IMR-90 (cell line): ENCODE data around the gene SEC24B. TPM values are rescaled to one million over a fixed set of nuclear protein-coding genes. Genes with fewer than 3 reads are reported as not detected.

Source experiments
- ATAC-seq: fragments of 200-7000 bp; cut with Tn5 transposase; 2 replicates; pipeline ENCODE4 v1.9.1; 2020; ENCODE audit warnings: low read depth, mild to moderate bottlenecking, moderate library complexity
- BruUV-seq: library from RNA; stranded (reverse); fragments of 400-500 nt; replicated peaks from 2 replicates; lab custom pipeline; 2021; lab: Mats Ljungman, UMichigan
- CTCF ChIA-PET: fragments of 300-600 bp; formaldehyde crosslinking; extraction: SDS; loops from one replicate; lab custom pipeline; 2021; ENCODE audit warnings: antibody characterized with exemption; lab: Yijun Ruan, JAX
- POLR2A ChIA-PET: fragments of 300-600 bp; sonication (Branson Sonifier 250); formaldehyde crosslinking; loops from one replicate; lab custom pipeline; 2022; ENCODE audit warnings: antibody characterized with exemption; ENCODE audit not compliant: unreplicated experiment; lab: Charles Lee
- DNase-seq: peaks from one replicate; pipeline ENCODE4 v3.0.0; 2013
- H2AFZ ChIP-seq: replicated peaks from 2 replicates; pipeline ENCODE3; 2013; ENCODE audit warnings: low read length, mild to moderate bottlenecking; ENCODE audit not compliant: poor library complexity
- H2AK5ac ChIP-seq: 2 replicates; pipeline ENCODE4 v1.6.1; 2013; ENCODE audit warnings: low read depth, low read length, inconsistent platforms
- H2AK9ac ChIP-seq: replicated peaks from 2 replicates; pipeline ENCODE3; 2013; ENCODE audit warnings: mild to moderate bottlenecking, low read depth, low read length, moderate library complexity; ENCODE audit not compliant: poor library complexity
- H2BK120ac ChIP-seq: 2 replicates; pipeline ENCODE4 v1.6.1; 2013; ENCODE audit warnings: low read depth, low read length, inconsistent platforms
- H2BK15ac ChIP-seq: 3 replicates; pipeline ENCODE4 v1.6.1; 2013; ENCODE audit warnings: low read depth, low read length, inconsistent platforms
- H2BK20ac ChIP-seq: 2 replicates; pipeline ENCODE4 v1.6.1; 2013; ENCODE audit warnings: low read depth, mild to moderate bottlenecking, inconsistent platforms, low read length, moderate library complexity
- H2BK5ac ChIP-seq: 2 replicates; pipeline ENCODE4 v1.6.1; 2013; ENCODE audit warnings: mild to moderate bottlenecking, low read depth, low read length, inconsistent platforms; ENCODE audit not compliant: poor library complexity, severe bottlenecking
- H3K14ac ChIP-seq: replicated peaks from 2 replicates; pipeline ENCODE4 v1.6.1; 2013; ENCODE audit warnings: low read depth, low read length, inconsistent platforms
- H3K18ac ChIP-seq: 2 replicates; pipeline ENCODE4 v1.6.1; 2013; ENCODE audit warnings: low read depth, low read length, control low read depth
- H3K23ac ChIP-seq: 2 replicates; pipeline ENCODE4 v1.6.1; 2013; ENCODE audit warnings: low read depth, low read length, inconsistent platforms
- H3K27ac ChIP-seq: 2 replicates; pipeline ENCODE4 v1.5.1; 2013; ENCODE audit warnings: mild to moderate bottlenecking, control low read depth, low read length; ENCODE audit not compliant: insufficient read depth
- H3K27me3 ChIP-seq: 2 replicates; pipeline ENCODE4 v1.6.1; 2013; ENCODE audit warnings: low read length; ENCODE audit not compliant: control insufficient read depth, insufficient read depth
- H3K36me3 ChIP-seq: 2 replicates; pipeline ENCODE4 v1.6.1; 2013; ENCODE audit warnings: low read length, mixed read lengths; ENCODE audit not compliant: control insufficient read depth, insufficient read depth
- H3K4ac ChIP-seq: 2 replicates; pipeline ENCODE4 v1.6.1; 2013; ENCODE audit warnings: low read depth, low read length, inconsistent platforms
- H3K4me1 ChIP-seq: 2 replicates; pipeline ENCODE4 v1.6.1; 2013; ENCODE audit warnings: low read length, mixed read lengths; ENCODE audit not compliant: control insufficient read depth, insufficient read depth
- H3K4me2 ChIP-seq: 2 replicates; pipeline ENCODE4 v1.6.1; 2013; ENCODE audit warnings: low read depth, mild to moderate bottlenecking, control low read depth, low read length, moderate library complexity
- H3K4me3 ChIP-seq: 2 replicates; pipeline ENCODE4 v1.5.1; 2013; ENCODE audit warnings: low read depth, mild to moderate bottlenecking, control low read depth, low read length, moderate library complexity; ENCODE audit not compliant: insufficient read depth
- H3K56ac ChIP-seq: 2 replicates; pipeline ENCODE4 v1.6.1; 2013; ENCODE audit warnings: low read length, inconsistent platforms; ENCODE audit not compliant: insufficient read depth; ENCODE audit errors: extremely low read depth
- H3K79me1 ChIP-seq, 2 experiments: 2 replicates each; pipeline ENCODE4 v1.6.1; 2013; ENCODE audit warnings: low read length in 2 of 2, inconsistent platforms in 1 of 2, low read depth in 1 of 2
- H3K9ac ChIP-seq: 2 replicates; pipeline ENCODE4 v1.6.1; 2013; ENCODE audit warnings: low read depth, low read length, control low read depth
- H3K9me1 ChIP-seq: 2 replicates; pipeline ENCODE4 v1.6.1; 2013; ENCODE audit warnings: low read length, inconsistent platforms; ENCODE audit not compliant: insufficient read depth
- H3K9me3 ChIP-seq: 2 replicates; pipeline ENCODE4 v1.6.1; 2013; ENCODE audit warnings: low read length; ENCODE audit not compliant: control insufficient read depth, insufficient read depth
- H4K20me1 ChIP-seq: 2 replicates; pipeline ENCODE4 v1.6.1; 2013; ENCODE audit warnings: low read length, inconsistent platforms; ENCODE audit not compliant: insufficient read depth
- H4K5ac ChIP-seq: 2 replicates; pipeline ENCODE4 v1.6.1; 2013; ENCODE audit warnings: mild to moderate bottlenecking, low read depth, low read length, control low read depth
- H4K8ac ChIP-seq, 2 experiments: 2 replicates each; pipeline ENCODE4 v1.6.1; 2013; ENCODE audit warnings: low read depth in 2 of 2, low read length in 2 of 2, control low read depth in 1 of 2, inconsistent platforms in 1 of 2
- H4K91ac ChIP-seq: 2 replicates; pipeline ENCODE4 v1.6.1; 2013; ENCODE audit warnings: low read depth, low read length, inconsistent platforms; ENCODE audit not compliant: insufficient read depth
- BHLHE40 ChIP-seq: fragments of 150-350 bp; IDR thresholded peaks from 2 replicates; pipeline ENCODE4 v1.6.1; 2016; ENCODE audit warnings: mild to moderate bottlenecking, low read depth, low read length
- CEBPB ChIP-seq: IDR thresholded peaks from 2 replicates; pipeline ENCODE4 v1.6.1; 2012; ENCODE audit warnings: low read depth, low read length, improper control_type of control experiment
- CHD1 ChIP-seq: IDR thresholded peaks from 2 replicates; pipeline ENCODE4 v1.6.1; 2012; ENCODE audit warnings: low read depth, low read length, improper control_type of control experiment
- MAFK ChIP-seq: IDR thresholded peaks from 2 replicates; pipeline ENCODE4 v1.6.1; 2012; ENCODE audit warnings: low read depth, low read length, improper control_type of control experiment
- MAZ ChIP-seq: IDR thresholded peaks from 2 replicates; pipeline ENCODE4 v1.6.1; 2012; ENCODE audit warnings: low read depth, mild to moderate bottlenecking, low read length, improper control_type of control experiment, moderate library complexity, borderline replicate concordance
- MXI1 ChIP-seq: IDR thresholded peaks from 2 replicates; pipeline ENCODE4 v1.6.1; 2012; ENCODE audit warnings: low read depth, mild to moderate bottlenecking, low read length, moderate library complexity, borderline replicate concordance
- NFE2L2 ChIP-seq: fragments of 150-350 bp; IDR thresholded peaks from 2 replicates; pipeline ENCODE4 v1.6.1; 2016; ENCODE audit warnings: low read depth, mild to moderate bottlenecking, low read length
- POLR2A ChIP-seq: IDR thresholded peaks from 2 replicates; pipeline ENCODE4 v1.6.1; 2012; ENCODE audit warnings: mild to moderate bottlenecking, low read depth, low read length
- RAD21 ChIP-seq: IDR thresholded peaks from 2 replicates; pipeline ENCODE4 v1.6.1; 2012; ENCODE audit warnings: low read length, improper control_type of control experiment
- RCOR1 ChIP-seq: IDR thresholded peaks from 2 replicates; pipeline ENCODE4 v1.6.1; 2012; ENCODE audit warnings: mild to moderate bottlenecking, low read length, improper control_type of control experiment; ENCODE audit not compliant: insufficient replicate concordance
- RFX5 ChIP-seq: IDR thresholded peaks from 2 replicates; pipeline ENCODE4 v1.8.0; 2012; ENCODE audit warnings: low read depth, mild to moderate bottlenecking, low read length, moderate library complexity
- SMC3 ChIP-seq: fragments of 150-350 bp; IDR thresholded peaks from 2 replicates; pipeline ENCODE4 v1.6.1; 2016; ENCODE audit warnings: low read depth, mild to moderate bottlenecking, antibody characterized with exemption, low read length, moderate library complexity
- WGBS, 2 experiments: methylation state at CpG; one replicate each; pipeline versions ENCODE4 v1.1.5 to v1.1.7; 2013; ENCODE audit warnings: missing lambda C conversion rate in 2 of 2; ENCODE audit not compliant: insufficient read length in 1 of 2; ENCODE audit errors: extremely low coverage in 2 of 2; 5-methylcytosine and 5-hydroxymethylcytosine counted together
- dilution Hi-C: fragments of 300-500 bp; cut with HindIII; formaldehyde crosslinking; loops from one replicate; pipeline ENCODE4 v1.14.3; 2018; ENCODE audit warnings: low sequenced_read_pairs; ENCODE audit not compliant: unreplicated experiment
- in situ Hi-C: fragments of 300-500 bp; cut with MboI; formaldehyde crosslinking; loops from 3 replicates; pipeline ENCODE4 v1.14.3; 2019; ENCODE audit warnings: low sequenced_read_pairs, inconsistent platforms, mixed read lengths
- intact Hi-C: fragments of 100-400 bp; cut with micrococcal nuclease; formaldehyde crosslinking; loops from 2 replicates; pipeline ENCODE4 v1.10.0; 2022
- polyA plus RNA-seq, 3 experiments: library from polyadenylated mRNA; depleted of rRNA; stranded (reverse); fragments of >200 nt; gene quantifications; 2 replicates each; pipeline ENCODE4 v1.2.3, GENCODE V29; 2012; ENCODE audit warnings: low replicate concordance in 1 of 3
- total RNA-seq: library from RNA; depleted of rRNA; stranded (reverse); fragments of >200 nt; gene quantifications from 2 replicates; pipeline ENCODE4 v1.2.3, GENCODE V29; 2012
- TF ChIP-seq, protein P1 (sequence below): fragments of 150-350 bp; IDR thresholded peaks from 2 replicates; pipeline ENCODE4 v1.6.1; 2017; ENCODE audit warnings: mild to moderate bottlenecking, antibody characterized with exemption, low read length, low read depth
- TF ChIP-seq, protein P2 (sequence below): fragments of 150-350 bp; IDR thresholded peaks from 2 replicates; pipeline ENCODE4 v1.6.1; 2016; ENCODE audit warnings: low read depth, mild to moderate bottlenecking, low read length, moderate library complexity, borderline replicate concordance
- TF ChIP-seq, protein P3 (sequence below): conservative IDR thresholded peaks from 2 replicates; pipeline ENCODE4 v1.5.1; 2012; ENCODE audit warnings: mild to moderate bottlenecking, low read depth, low read length, improper control_type of control experiment

The SEC24B gene
- total and polyA plus RNA-seq, 2 of the 4 experiments (the other 2 are of a cell fraction) = 19.0 to 27.4 TPM

DNA sequence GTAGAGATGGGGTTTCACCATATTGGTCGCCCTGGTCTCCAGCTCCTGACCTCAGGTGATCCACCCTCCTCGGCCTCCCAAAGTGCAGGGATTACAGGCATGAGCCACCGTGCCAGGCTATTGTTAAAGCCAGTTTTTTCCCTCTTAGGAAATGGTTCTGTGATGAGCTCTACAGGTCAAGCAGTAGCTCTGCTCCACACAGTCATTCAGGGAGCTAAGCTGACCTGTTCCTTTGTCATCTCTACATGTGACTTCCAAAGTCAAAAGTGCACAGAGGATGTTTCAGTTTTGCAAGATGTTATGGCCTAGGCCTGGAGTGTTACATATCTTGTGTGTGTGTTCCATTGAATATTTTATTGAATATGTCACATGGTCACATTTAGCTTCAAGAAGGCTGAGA, 137.9 kb downstream of the SEC24B start:
- Histone ChIP-seq H3K36me3 (no peaks in the 10 kb centered on the region), H2BK5ac (no peak overlapping the region), H3K9ac (no peak overlapping the region), H3K9me3 (no peaks in the 10 kb centered on the region), H3K4ac (no peak overlapping the region), H4K91ac (no peak overlapping the region), H2AFZ (no peak overlapping the region), H3K18ac (no peak overlapping the region), H2AK9ac (no peak overlapping the region), H2AK5ac (no peak overlapping the region), H2BK120ac (no peak overlapping the region), H4K5ac (no peak overlapping the region), H3K23ac (no peak overlapping the region), H3K14ac (no peak overlapping the region), H2BK20ac (no peak overlapping the region), H3K4me3 (no peak overlapping the region), H2BK15ac (no peak overlapping the region), H4K8ac (no peak overlapping the region), H3K4me2 (no peak overlapping the region), H3K79me1 (no peaks in the 10 kb centered on the region; a peak in 3 of 4 replicates), H3K56ac (no peak overlapping the region), H3K27ac (no peak overlapping the region), H3K9me1 (no peaks in the 10 kb centered on the region), H3K4me1 (no peaks in the 10 kb centered on the region), H4K20me1 (no peaks in the 10 kb centered on the region), H3K27me3 (no peaks in the 10 kb centered on the region)
- TF ChIP-seq NFE2L2 (no peak), SMC3 (no peak), POLR2A (no peak), MAZ (no peak), RAD21 (no peak), CHD1 (no peak), RFX5 (no peak), MAFK (no peak), MXI1 (no peak), RCOR1 (no peak), BHLHE40 (no peak), CEBPB (no peak)
- TF ChIP-seq, protein P1, sequence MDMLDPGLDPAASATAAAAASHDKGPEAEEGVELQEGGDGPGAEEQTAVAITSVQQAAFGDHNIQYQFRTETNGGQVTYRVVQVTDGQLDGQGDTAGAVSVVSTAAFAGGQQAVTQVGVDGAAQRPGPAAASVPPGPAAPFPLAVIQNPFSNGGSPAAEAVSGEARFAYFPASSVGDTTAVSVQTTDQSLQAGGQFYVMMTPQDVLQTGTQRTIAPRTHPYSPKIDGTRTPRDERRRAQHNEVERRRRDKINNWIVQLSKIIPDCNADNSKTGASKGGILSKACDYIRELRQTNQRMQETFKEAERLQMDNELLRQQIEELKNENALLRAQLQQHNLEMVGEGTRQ = no peak
- TF ChIP-seq, protein P2, sequence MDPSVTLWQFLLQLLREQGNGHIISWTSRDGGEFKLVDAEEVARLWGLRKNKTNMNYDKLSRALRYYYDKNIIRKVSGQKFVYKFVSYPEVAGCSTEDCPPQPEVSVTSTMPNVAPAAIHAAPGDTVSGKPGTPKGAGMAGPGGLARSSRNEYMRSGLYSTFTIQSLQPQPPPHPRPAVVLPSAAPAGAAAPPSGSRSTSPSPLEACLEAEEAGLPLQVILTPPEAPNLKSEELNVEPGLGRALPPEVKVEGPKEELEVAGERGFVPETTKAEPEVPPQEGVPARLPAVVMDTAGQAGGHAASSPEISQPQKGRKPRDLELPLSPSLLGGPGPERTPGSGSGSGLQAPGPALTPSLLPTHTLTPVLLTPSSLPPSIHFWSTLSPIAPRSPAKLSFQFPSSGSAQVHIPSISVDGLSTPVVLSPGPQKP = no peak
- TF ChIP-seq, protein P3, sequence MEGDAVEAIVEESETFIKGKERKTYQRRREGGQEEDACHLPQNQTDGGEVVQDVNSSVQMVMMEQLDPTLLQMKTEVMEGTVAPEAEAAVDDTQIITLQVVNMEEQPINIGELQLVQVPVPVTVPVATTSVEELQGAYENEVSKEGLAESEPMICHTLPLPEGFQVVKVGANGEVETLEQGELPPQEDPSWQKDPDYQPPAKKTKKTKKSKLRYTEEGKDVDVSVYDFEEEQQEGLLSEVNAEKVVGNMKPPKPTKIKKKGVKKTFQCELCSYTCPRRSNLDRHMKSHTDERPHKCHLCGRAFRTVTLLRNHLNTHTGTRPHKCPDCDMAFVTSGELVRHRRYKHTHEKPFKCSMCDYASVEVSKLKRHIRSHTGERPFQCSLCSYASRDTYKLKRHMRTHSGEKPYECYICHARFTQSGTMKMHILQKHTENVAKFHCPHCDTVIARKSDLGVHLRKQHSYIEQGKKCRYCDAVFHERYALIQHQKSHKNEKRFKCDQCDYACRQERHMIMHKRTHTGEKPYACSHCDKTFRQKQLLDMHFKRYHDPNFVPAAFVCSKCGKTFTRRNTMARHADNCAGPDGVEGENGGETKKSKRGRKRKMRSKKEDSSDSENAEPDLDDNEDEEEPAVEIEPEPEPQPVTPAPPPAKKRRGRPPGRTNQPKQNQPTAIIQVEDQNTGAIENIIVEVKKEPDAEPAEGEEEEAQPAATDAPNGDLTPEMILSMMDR = no peak
- in situ Hi-C loops = no loop called here
- CTCF ChIA-PET = interaction anchor here (0.6 kb wide), 1 partner anchor 130 kb away, joined by 3 read pairs; no protein-coding TSS in a partner anchor
- DNase-seq (no peak), ATAC-seq (no peak)
- dilution Hi-C loops = no loop called here
- intact Hi-C loops = no loop called here
- POLR2A ChIA-PET = interaction anchor here (0.6 kb wide), 1 partner anchor 66 kb away, joined by 3 read pairs; no protein-coding TSS in a partner anchor
- BruUV-seq = no TSS peak
- WGBS, 2 experiments = 94% methylated on average over 3 of the region's 3 CpGs; no CpG with 5 or more reads in 1 of the 2 experiments
